ENCODE data around the gene AGTRAP.

Gene AGTRAP

GRCh38 chr1:11786168-11786567 lies 50.2 kb downstream of the AGTRAP start:
- DNase-seq: no peak

- DNase-seq: no peak
Observed at GRCh38 chr1:11787251-11787803, 51.4 kb downstream of the AGTRAP start.

- DNase-seq: no peak
Observed at GRCh38 chr1:11787804-11788436, 52.0 kb downstream of the AGTRAP start.

GRCh38 chr1:11788549-11789053 lies 52.7 kb downstream of the AGTRAP start:
- no peak for DNase-seq

GRCh38 chr1:11789126-11790067 lies 53.5 kb downstream of the AGTRAP start:
- DNase-seq: no peak

GRCh38 chr1:11790101-11790879 lies 54.4 kb downstream of the AGTRAP start:
- DNase-seq: no peak

- DNase-seq: no peak
Observed at GRCh38 chr1:11790880-11791715, 55.2 kb downstream of the AGTRAP start.

- no peak for DNase-seq
Observed at GRCh38 chr1:11792106-11792505, 56.2 kb downstream of the AGTRAP start.

- no peak for DNase-seq
Observed at GRCh38 chr1:11793819-11794218, 57.9 kb downstream of the AGTRAP start.

GRCh38 chr1:11794446-11795237 lies 58.7 kb downstream of the AGTRAP start:
- DNase-seq: no peak

GRCh38 chr1:11795238-11795890 lies 59.4 kb downstream of the AGTRAP start:
- no peak for DNase-seq

- DNase-seq: no peak
Observed at GRCh38 chr1:11796036-11796828, 60.3 kb downstream of the AGTRAP start.

GRCh38 chr1:11797525-11798216 lies 61.7 kb downstream of the AGTRAP start:
- no peak for DNase-seq

- DNase-seq: no peak
Observed at GRCh38 chr1:11799099-11799498, 63.2 kb downstream of the AGTRAP start.

GRCh38 chr1:11799896-11800295 lies 64.0 kb downstream of the AGTRAP start:
- DNase-seq: no peak

- DNase-seq: no peak
Observed at GRCh38 chr1:11800391-11800755, 64.4 kb downstream of the AGTRAP start.
